Esophagus muscularis mucosa (tissue), 4 donors: ENCODE results near the gene CMC1.

Experiments
- EP300 ChIP-seq: sonication (generic); formaldehyde crosslinking; IDR thresholded peaks from one replicate; pipeline ENCODE4 v1.6.1; 2017; ENCODE audit warnings: antibody characterized with exemption
- POLR2A ChIP-seq: fragments of 450-650 bp; IDR thresholded peaks from one replicate; pipeline ENCODE4 v1.6.1; 2017; ENCODE audit warnings: antibody characterized with exemption, moderate library complexity, mild to moderate bottlenecking, low read depth
- POLR2AphosphoS5 ChIP-seq, 2 donors: sonication (generic); formaldehyde crosslinking; IDR thresholded peaks; one replicate each; pipeline ENCODE4 v1.6.1; 2017; ENCODE audit warnings: antibody characterized with exemption in 2 of 2
- TF ChIP-seq, protein P1 (sequence below), 3 experiments: fragments of 200-600 bp in 2 of 3; fragments of 450-650 bp in 1 of 3; sonication (generic) in 2 of 3; IDR thresholded peaks; one replicate each; pipeline ENCODE4 v1.5.1; 2017 to 2019; ENCODE audit warnings: antibody characterized with exemption in 3 of 3, mild to moderate bottlenecking in 2 of 3, moderate library complexity in 1 of 3

DNA sequence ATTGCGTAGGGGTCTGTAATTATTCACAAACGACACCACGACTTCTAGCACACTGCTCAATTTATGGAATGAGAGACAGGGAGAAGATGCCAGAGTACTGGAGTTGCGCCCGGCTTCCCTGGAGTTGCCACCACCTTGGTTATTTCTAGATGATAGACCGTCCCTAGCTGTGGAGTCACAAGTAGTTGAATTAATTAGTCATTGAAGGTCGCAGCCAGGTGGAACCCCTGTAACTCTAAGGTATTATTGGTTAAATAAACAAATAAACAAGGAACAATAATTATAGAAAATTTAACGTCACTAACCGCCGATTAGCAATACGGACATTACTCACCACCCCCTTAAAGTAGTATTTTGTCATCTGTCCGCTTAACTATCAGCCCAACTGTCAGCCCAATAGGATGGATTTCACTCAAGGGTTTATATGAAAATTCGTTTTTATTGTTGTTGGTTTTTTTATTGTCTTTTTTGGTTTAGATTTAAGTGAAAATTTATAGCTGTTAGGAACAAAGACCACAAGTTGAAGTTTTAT lies 108.1 kb downstream of the CMC1 start:
- TF ChIP-seq, protein P1, sequence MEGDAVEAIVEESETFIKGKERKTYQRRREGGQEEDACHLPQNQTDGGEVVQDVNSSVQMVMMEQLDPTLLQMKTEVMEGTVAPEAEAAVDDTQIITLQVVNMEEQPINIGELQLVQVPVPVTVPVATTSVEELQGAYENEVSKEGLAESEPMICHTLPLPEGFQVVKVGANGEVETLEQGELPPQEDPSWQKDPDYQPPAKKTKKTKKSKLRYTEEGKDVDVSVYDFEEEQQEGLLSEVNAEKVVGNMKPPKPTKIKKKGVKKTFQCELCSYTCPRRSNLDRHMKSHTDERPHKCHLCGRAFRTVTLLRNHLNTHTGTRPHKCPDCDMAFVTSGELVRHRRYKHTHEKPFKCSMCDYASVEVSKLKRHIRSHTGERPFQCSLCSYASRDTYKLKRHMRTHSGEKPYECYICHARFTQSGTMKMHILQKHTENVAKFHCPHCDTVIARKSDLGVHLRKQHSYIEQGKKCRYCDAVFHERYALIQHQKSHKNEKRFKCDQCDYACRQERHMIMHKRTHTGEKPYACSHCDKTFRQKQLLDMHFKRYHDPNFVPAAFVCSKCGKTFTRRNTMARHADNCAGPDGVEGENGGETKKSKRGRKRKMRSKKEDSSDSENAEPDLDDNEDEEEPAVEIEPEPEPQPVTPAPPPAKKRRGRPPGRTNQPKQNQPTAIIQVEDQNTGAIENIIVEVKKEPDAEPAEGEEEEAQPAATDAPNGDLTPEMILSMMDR (IDR thresholded peaks at IDR 0.05) = no peak
- TF ChIP-seq POLR2A (no peak), EP300 (no peak), POLR2AphosphoS5 (IDR thresholded peaks at IDR 0.05) (no peak)
